GM12864 (cell line): ENCODE measurements around the gene SERPINF2.

Experiments
- DNase-seq: peaks from one replicate; pipeline ENCODE4 v3.0.0-alpha.2; 2011; ENCODE audit warnings: low read depth
- H3K4me3 ChIP-seq: 2 replicates; pipeline ENCODE4 v1.5.1; 2011; ENCODE audit warnings: mild to moderate bottlenecking, low read depth, low read length, control low read depth
- CTCF ChIP-seq: IDR thresholded peaks from 2 replicates; pipeline ENCODE4 v1.5.1; 2011; ENCODE audit warnings: low read depth, mild to moderate bottlenecking, moderate library complexity, low read length, control low read depth, inconsistent platforms; ENCODE audit errors: missing control alignments

SERPINF2 gene

GRCh38 chr17:1713160-1713877 lies 29.4 kb upstream of the SERPINF2 start:
- H3K4me3 ChIP-seq: no peak overlapping the region
- DNase-seq: no peak
- no peak for TF ChIP-seq CTCF

GRCh38 chr17:1713878-1714426 lies 28.7 kb upstream of the SERPINF2 start:
- peak; percentile 33 for TF ChIP-seq CTCF
- H3K4me3 ChIP-seq: no peak overlapping the region
- no peak for DNase-seq

- no peak for TF ChIP-seq CTCF
- no peak for DNase-seq
- H3K4me3 ChIP-seq: no peak overlapping the region; the same call in 1 of the 2 replicates
Measured at GRCh38 chr17:1714427-1714979, 28.2 kb upstream of the SERPINF2 start.

- TF ChIP-seq CTCF: no peak
- H3K4me3 ChIP-seq: peak overlapping the region; percentile 76
- no peak for DNase-seq
Measured at GRCh38 chr17:1714980-1715802, 27.5 kb upstream of the SERPINF2 start.

GRCh38 chr17:1715803-1716075 lies 26.9 kb upstream of the SERPINF2 start:
- no peak for DNase-seq
- TF ChIP-seq CTCF: no peak
- peak overlapping the region; percentile 76 for H3K4me3 ChIP-seq

DNA sequence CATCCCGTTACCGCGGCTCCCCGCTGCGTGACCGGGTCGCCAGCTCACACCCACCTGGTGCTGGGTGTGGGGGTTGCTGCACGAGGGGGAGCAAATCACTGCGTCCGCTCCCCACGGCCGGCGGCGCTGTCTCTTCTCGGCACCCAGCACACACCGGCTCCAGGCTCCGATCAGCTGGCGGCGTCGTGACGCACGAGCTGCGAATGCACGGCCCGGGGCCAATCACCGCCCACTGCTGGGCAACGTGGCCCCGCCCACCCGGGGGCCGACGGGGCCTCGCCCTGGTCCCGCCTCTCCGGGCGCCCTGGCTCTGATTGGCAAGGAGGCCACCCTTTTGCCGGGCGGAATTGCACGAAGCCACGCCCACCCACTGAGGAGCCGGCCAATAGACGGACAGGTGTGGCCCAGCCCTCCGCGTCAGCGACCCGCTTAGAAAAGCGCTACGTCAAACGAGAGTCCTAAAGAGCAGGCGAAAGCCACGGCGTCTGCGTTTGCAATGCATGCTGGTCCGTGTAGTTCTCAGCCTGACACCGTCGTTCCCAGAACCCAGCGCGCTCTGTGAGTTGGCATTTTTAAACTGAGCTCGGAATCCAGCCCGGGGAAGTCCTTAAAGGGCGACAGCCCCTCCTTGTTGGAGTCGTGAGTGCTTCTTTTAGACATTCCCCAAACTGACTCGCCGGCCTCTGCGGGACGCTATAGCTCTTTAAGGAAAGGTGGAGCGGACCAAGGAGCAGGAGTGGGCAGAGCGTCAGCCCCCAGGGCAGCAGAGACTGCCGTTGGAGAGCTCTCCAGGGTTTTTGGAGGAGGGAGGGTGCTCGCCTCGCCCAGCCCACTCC lies 26.4 kb upstream of the SERPINF2 start:
- TF ChIP-seq CTCF: no peak
- DNase-seq: peak; percentile 100
- H3K4me3 ChIP-seq: peak overlapping the region; percentile 88
